Panc1 (cell line): ENCODE data around the gene BEX4.

Source experiments
- CTCF ChIP-seq: fragments of 450-650 bp; IDR thresholded peaks from 2 replicates; pipeline ENCODE4 v1.5.1; 2017; ENCODE audit warnings: mild to moderate bottlenecking
- REST ChIP-seq, 2 experiments: IDR thresholded peaks; 2 replicates each; pipeline ENCODE4 v1.6.1; 2011 to 2012; ENCODE audit warnings: low read depth in 2 of 2, control low read depth in 1 of 2, low read length in 1 of 2, mild to moderate bottlenecking in 1 of 2, moderate library complexity in 1 of 2; ENCODE audit not compliant: insufficient read depth in 1 of 2
- TCF7L2 ChIP-seq: IDR thresholded peaks from 2 replicates; pipeline ENCODE4 v1.6.1; 2011; ENCODE audit warnings: mild to moderate bottlenecking, low read depth, low read length, inconsistent platforms

- TF ChIP-seq REST (IDR thresholded peaks at IDR 0.05; ENCODE audit: insufficient read depth in 1 of 2, low read depth in 2 of 2, low read length in 1 of 2) (no peak), CTCF (no peak), TCF7L2 (no peak)
These were observed at the start of gene BEX4 for GRCh38 chrX:103214870-103215424.
